Lower leg skin (tissue), 4 donors: ENCODE measurements around the gene PTPRN. TPM values are rescaled to one million over a fixed set of nuclear protein-coding genes. Genes with fewer than 3 reads are reported as not detected.
A peak's percentile ranks its signal among the peaks of the same experiment; 100 is the strongest.

Source experiments
- DNase-seq, 2 donors: peaks; one replicate each; pipeline ENCODE4 v3.0.0-alpha.2; 2019; ENCODE audit warnings: low spot score in 2 of 2
- H3K4me3 ChIP-seq: fragments of 200-600 bp; sonication (generic); 2 replicates; pipeline ENCODE4 v1.5.1; 2017; ENCODE audit warnings: mild to moderate bottlenecking, low read depth; ENCODE audit not compliant: poor library complexity, severe bottlenecking
- CTCF ChIP-seq, 3 donors: fragments of 450-650 bp; IDR thresholded peaks; one replicate each; pipeline ENCODE4 v1.5.1; 2016; ENCODE audit warnings: antibody characterized with exemption in 3 of 3, mild to moderate bottlenecking in 3 of 3, moderate library complexity in 2 of 3
- POLR2A ChIP-seq, 2 donors: fragments of 450-650 bp; IDR thresholded peaks; one replicate each; pipeline ENCODE4 v1.6.1; 2016 to 2017; ENCODE audit warnings: antibody characterized with exemption in 2 of 2, mild to moderate bottlenecking in 1 of 2, moderate library complexity in 1 of 2
- WGBS, 2 donors: methylation state at CpG; one replicate each; pipeline ENCODE4 v1.1.5; 2018; 5-methylcytosine and 5-hydroxymethylcytosine counted together
- intact Hi-C: fragments of 100-400 bp; cut with DNase I; formaldehyde crosslinking; loops from one replicate; pipeline ENCODE4 v1.15.0; 2023; ENCODE audit warnings: low total_unique reads
- total RNA-seq, 4 donors: library from RNA; depleted of rRNA; stranded (reverse); fragments of >200 nt; gene quantifications; one replicate each; pipeline ENCODE4 v1.1.0, GENCODE V29; 2016

PTPRN gene
- total RNA-seq, 4 donors from 2014 or later, result 0.23 TPM; not detected in 3

- no peak overlapping the region for H3K4me3 ChIP-seq
- WGBS, 2 donors, result 80% methylated on average over 14 of the region's 14 CpGs
- TF ChIP-seq CTCF (IDR thresholded peaks at IDR 0.05), result no peak
- no peak for TF ChIP-seq POLR2A (IDR thresholded peaks at IDR 0.05)
- intact Hi-C loops, result loop anchor here (5.0 kb wide), 1 partner anchor 136 kb away; the partner anchor contains the start of gene NHEJ1
- DNase-seq, result peak in 1 of 2 donors; percentile 12
These were observed 11.3 kb downstream of the PTPRN start for GRCh38 chr2:219297766-219298456.

GRCh38 chr2:219296631-219297391 lies 12.4 kb downstream of the PTPRN start:
- WGBS, 2 donors, result 85 to 92% methylated on average over 23 to 25 of the region's 25 CpGs
- peak; percentile 12 to 83 for DNase-seq
- no peak overlapping the region for H3K4me3 ChIP-seq
- intact Hi-C loops, result loop anchor here (5.0 kb wide), 1 partner anchor 135 kb away; the partner anchor contains the start of gene NHEJ1
- TF ChIP-seq POLR2A (IDR thresholded peaks at IDR 0.05) (no peak), CTCF (IDR thresholded peaks at IDR 0.05) (no peak)

- intact Hi-C loops, result loop anchor here (5.0 kb wide), 1 partner anchor 134 kb away; the partner anchor contains the start of gene NHEJ1
These were observed 13.1 kb downstream of the PTPRN start for GRCh38 chr2:219296142-219296541.

GRCh38 chr2:219294356-219295351 lies 14.5 kb downstream of the PTPRN start:
- no peak overlapping the region for H3K4me3 ChIP-seq
- peak; percentile 73 to 97 for DNase-seq
- WGBS, 2 donors, result 9 to 13% methylated on average over 45 to 57 of the region's 67 CpGs
- intact Hi-C loops, result loop anchor here (5.0 kb wide), 1 partner anchor 132 kb away; the partner anchor contains the start of gene NHEJ1
- TF ChIP-seq POLR2A (IDR thresholded peaks at IDR 0.05), result no peak
- TF ChIP-seq CTCF (IDR thresholded peaks at IDR 0.05), result peak in 2 of 3 donors; percentile 25 to 95

More at GRCh38 chr2:219296142-219296541, 13.1 kb downstream of the PTPRN start:
- no peak overlapping the region for H3K4me3 ChIP-seq
- 86 to 91% methylated on average over 13 to 14 of the region's 14 CpGs for WGBS, 2 donors
- TF ChIP-seq CTCF (IDR thresholded peaks at IDR 0.05), result no peak
- no peak for TF ChIP-seq POLR2A (IDR thresholded peaks at IDR 0.05)
- DNase-seq, result peak in 1 of 2 donors; percentile 12

- 84 to 91% methylated on average over 5 of the region's 5 CpGs for WGBS, 2 donors
- DNase-seq, result peak in 1 of 2 donors; percentile 84
- no peak overlapping the region for H3K4me3 ChIP-seq
- intact Hi-C loops, result no loop called here
- TF ChIP-seq POLR2A (IDR thresholded peaks at IDR 0.05) (no peak), CTCF (IDR thresholded peaks at IDR 0.05) (no peak)
These were observed 15.4 kb downstream of the PTPRN start for GRCh38 chr2:219293736-219294231.
